ENCODE results near the gene THEMIS2.

GRCh38 chr1:27849951-27850350 lies 22.4 kb upstream of the THEMIS2 start:
- TF ChIP-seq CTCF (conservative IDR thresholded peaks at IDR 0.05; ENCODE audit: low read length) (no peak), EZH2phosphoT487 (IDR thresholded peaks at IDR 0.05; ENCODE audit: borderline replicate concordance, low read depth, low read length) (no peak)
